Activated naive CD4-positive, alpha-beta T cell treated with anti-CD3 and anti-CD28 coated beads, Interleukin-2, amount 50 U/mL, for 24 hours (primary cell): ENCODE measurements around the gene CDK6.

Experiments
- H3K27ac Mint-ChIP-seq: one replicate; pipeline ENCODE4 v1.8.0; 2021; ENCODE audit warnings: mild to moderate bottlenecking, mixed read lengths
- H3K27me3 Mint-ChIP-seq: one replicate; pipeline ENCODE4 v1.8.0; 2021; ENCODE audit warnings: mixed read lengths
- H3K36me3 Mint-ChIP-seq: one replicate; pipeline ENCODE4 v1.8.0; 2021; ENCODE audit warnings: mixed read lengths
- H3K4me1 Mint-ChIP-seq: one replicate; pipeline ENCODE4 v1.8.0; 2021; ENCODE audit warnings: mixed read lengths
- H3K4me3 Mint-ChIP-seq: one replicate; pipeline ENCODE4 v1.8.0; 2021; ENCODE audit warnings: mild to moderate bottlenecking, mixed read lengths
- H3K9me3 Mint-ChIP-seq: one replicate; pipeline ENCODE4 v1.8.0; 2021; ENCODE audit warnings: mixed read lengths

Gene CDK6

GRCh38 chr7:92716825-92717580, 119.4 kb downstream of the CDK6 start:
- Mint-ChIP-seq H3K27ac (peak overlapping the region; percentile 8), H3K4me3 (no peak overlapping the region), H3K36me3 (peaks cover 26% of the 10 kb centered on the region), H3K4me1 (peaks cover 53% of the 10 kb centered on the region), H3K27me3 (no peaks in the 10 kb centered on the region), H3K9me3 (no peaks in the 10 kb centered on the region)

GRCh38 chr7:92715963-92716362, 120.4 kb downstream of the CDK6 start:
- H3K4me3 Mint-ChIP-seq: no peak overlapping the region
- H3K9me3 Mint-ChIP-seq: no peaks in the 10 kb centered on the region
- no peaks in the 10 kb centered on the region for H3K27me3 Mint-ChIP-seq
- H3K4me1 Mint-ChIP-seq: peaks cover 50% of the 10 kb centered on the region
- peaks cover 24% of the 10 kb centered on the region for H3K36me3 Mint-ChIP-seq
- peak overlapping the region; percentile 57 for H3K27ac Mint-ChIP-seq

GRCh38 chr7:92714767-92715166, 121.6 kb downstream of the CDK6 start:
- peaks cover 25% of the 10 kb centered on the region for H3K36me3 Mint-ChIP-seq
- H3K9me3 Mint-ChIP-seq: no peaks in the 10 kb centered on the region
- H3K4me3 Mint-ChIP-seq: no peak overlapping the region
- no peak overlapping the region for H3K27ac Mint-ChIP-seq
- H3K4me1 Mint-ChIP-seq: peaks cover 46% of the 10 kb centered on the region
- H3K27me3 Mint-ChIP-seq: no peaks in the 10 kb centered on the region

- Mint-ChIP-seq H3K9me3 (no peaks in the 10 kb centered on the region), H3K36me3 (peaks cover 25% of the 10 kb centered on the region), H3K27me3 (no peaks in the 10 kb centered on the region), H3K4me1 (peaks cover 42% of the 10 kb centered on the region), H3K27ac (peak overlapping the region; percentile 81), H3K4me3 (no peak overlapping the region)
These were observed 122.1 kb downstream of the CDK6 start for GRCh38 chr7:92714280-92714679.

GRCh38 chr7:92709912-92710311, 126.5 kb downstream of the CDK6 start:
- Mint-ChIP-seq H3K4me1 (peaks cover 40% of the 10 kb centered on the region), H3K9me3 (no peaks in the 10 kb centered on the region), H3K36me3 (peaks cover 29% of the 10 kb centered on the region), H3K27me3 (no peaks in the 10 kb centered on the region), H3K27ac (peak overlapping the region; percentile 65), H3K4me3 (no peak overlapping the region)

- Mint-ChIP-seq H3K27me3 (no peaks in the 10 kb centered on the region), H3K27ac (peak overlapping the region; percentile 94), H3K4me1 (peaks cover 38% of the 10 kb centered on the region), H3K36me3 (peaks cover 25% of the 10 kb centered on the region), H3K4me3 (no peak overlapping the region), H3K9me3 (no peaks in the 10 kb centered on the region)
These were observed 127.2 kb downstream of the CDK6 start for GRCh38 chr7:92709150-92709549.

- Mint-ChIP-seq H3K9me3 (no peaks in the 10 kb centered on the region), H3K36me3 (peaks cover 20% of the 10 kb centered on the region), H3K4me1 (peaks cover 33% of the 10 kb centered on the region), H3K4me3 (no peak overlapping the region), H3K27ac (peak overlapping the region; percentile 80), H3K27me3 (no peaks in the 10 kb centered on the region)
These were observed 128.0 kb downstream of the CDK6 start for GRCh38 chr7:92708111-92709042.

GRCh38 chr7:92707435-92707834, 128.9 kb downstream of the CDK6 start:
- Mint-ChIP-seq H3K27me3 (no peaks in the 10 kb centered on the region), H3K4me1 (peaks cover 38% of the 10 kb centered on the region), H3K36me3 (peaks cover 25% of the 10 kb centered on the region), H3K4me3 (peak overlapping the region; percentile 8), H3K9me3 (no peaks in the 10 kb centered on the region), H3K27ac (peak overlapping the region; percentile 90)

- Mint-ChIP-seq H3K9me3 (no peaks in the 10 kb centered on the region), H3K27ac (peak overlapping the region; percentile 86), H3K36me3 (peaks cover 25% of the 10 kb centered on the region), H3K27me3 (no peaks in the 10 kb centered on the region), H3K4me1 (peaks cover 42% of the 10 kb centered on the region), H3K4me3 (no peak overlapping the region)
These were observed 129.8 kb downstream of the CDK6 start for GRCh38 chr7:92706563-92706962.

GRCh38 chr7:92705831-92706230, 130.5 kb downstream of the CDK6 start:
- Mint-ChIP-seq H3K27ac (peak overlapping the region; percentile 12), H3K9me3 (no peaks in the 10 kb centered on the region), H3K4me1 (peaks cover 45% of the 10 kb centered on the region), H3K4me3 (no peak overlapping the region), H3K36me3 (peaks cover 28% of the 10 kb centered on the region), H3K27me3 (no peaks in the 10 kb centered on the region)

- peaks cover 26% of the 10 kb centered on the region for H3K36me3 Mint-ChIP-seq
- H3K4me1 Mint-ChIP-seq: peaks cover 48% of the 10 kb centered on the region
- no peaks in the 10 kb centered on the region for H3K27me3 Mint-ChIP-seq
- H3K4me3 Mint-ChIP-seq: no peak overlapping the region
- no peaks in the 10 kb centered on the region for H3K9me3 Mint-ChIP-seq
- no peak overlapping the region for H3K27ac Mint-ChIP-seq
These were observed 131.5 kb downstream of the CDK6 start for GRCh38 chr7:92704858-92705257.

- Mint-ChIP-seq H3K4me3 (no peak overlapping the region), H3K27me3 (no peaks in the 10 kb centered on the region), H3K27ac (peak overlapping the region; percentile 46), H3K9me3 (no peaks in the 10 kb centered on the region), H3K4me1 (peaks cover 42% of the 10 kb centered on the region), H3K36me3 (peaks cover 22% of the 10 kb centered on the region)
These were observed 133.8 kb downstream of the CDK6 start for GRCh38 chr7:92702535-92702934.

GRCh38 chr7:92699966-92700514, 136.3 kb downstream of the CDK6 start:
- Mint-ChIP-seq H3K36me3 (peaks cover 23% of the 10 kb centered on the region), H3K4me1 (peaks cover 48% of the 10 kb centered on the region), H3K9me3 (no peaks in the 10 kb centered on the region), H3K4me3 (no peak overlapping the region), H3K27ac (peak overlapping the region; percentile 53), H3K27me3 (no peaks in the 10 kb centered on the region)

- Mint-ChIP-seq H3K36me3 (peaks cover 22% of the 10 kb centered on the region), H3K9me3 (no peaks in the 10 kb centered on the region), H3K4me1 (peaks cover 52% of the 10 kb centered on the region), H3K4me3 (no peak overlapping the region), H3K27ac (peak overlapping the region; percentile 53), H3K27me3 (no peaks in the 10 kb centered on the region)
These were observed 136.8 kb downstream of the CDK6 start for GRCh38 chr7:92699560-92699959.

GRCh38 chr7:92698237-92698841, 138.0 kb downstream of the CDK6 start:
- Mint-ChIP-seq H3K27me3 (no peaks in the 10 kb centered on the region), H3K27ac (no peak overlapping the region), H3K4me1 (peaks cover 62% of the 10 kb centered on the region), H3K36me3 (peaks cover 26% of the 10 kb centered on the region), H3K9me3 (peaks cover 3% of the 10 kb centered on the region), H3K4me3 (no peak overlapping the region)
